T-cell (primary cell): Measurements from ENCODE around the gene GPR78. TPM values are rescaled to one million over a fixed set of nuclear protein-coding genes. Genes with fewer than 3 reads are reported as not detected.

Source experiments
- ATAC-seq, 4 experiments: fragments of 200-7000 bp in 3 of 4; fragments of 150-1000 bp in 1 of 4; cut with Tn5 transposase; replicated peaks in 1 of 4; 1 replicate in 3 of 4; 2 replicates in 1 of 4; pipeline ENCODE4 v1.10.0; 2021; ENCODE audit warnings: moderate library complexity in 3 of 4, mild to moderate bottlenecking in 2 of 4, moderate number of reproducible peaks in 1 of 4
- CTCF ChIA-PET, 2 donors: fragments of 300-600 bp; sonication (Branson Sonifier 250); formaldehyde crosslinking; loops; one replicate each; lab custom pipeline; 2022; ENCODE audit warnings: antibody characterized with exemption in 2 of 2; lab: Charles Lee
- POLR2A ChIA-PET, 2 donors: fragments of 300-600 bp; sonication (Branson Sonifier 250); formaldehyde crosslinking; loops; one replicate each; lab custom pipeline; 2022; ENCODE audit warnings: antibody characterized with exemption in 2 of 2; lab: Charles Lee
- DNase-seq, 35 experiments: peaks; one replicate each; pipeline versions ENCODE4 v3.0.0 to v3.0.0-alpha.2; 2013 to 2023
- H3K27ac ChIP-seq: one replicate; pipeline ENCODE4 v1.5.1; 2013; ENCODE audit warnings: low read length
- H3K27me3 ChIP-seq, 2 experiments: replicated peaks in 1 of 2; 1 replicate in 1 of 2; 2 replicates in 1 of 2; pipeline versions ENCODE4 v1.6.1 to v1.7.0; 2013; ENCODE audit warnings: low read length in 1 of 2, mixed read lengths in 1 of 2; ENCODE audit not compliant: control insufficient read depth in 2 of 2, insufficient read depth in 2 of 2; ENCODE audit errors: extremely low read depth in 1 of 2
- H3K36me3 ChIP-seq, 2 donors: 1 replicate in 1 of 2; 2 replicates in 1 of 2; pipeline versions ENCODE4 v1.6.1 to v1.7.0; 2013; ENCODE audit warnings: low read length in 1 of 2; ENCODE audit not compliant: control insufficient read depth in 2 of 2, insufficient read depth in 1 of 2; ENCODE audit errors: extremely low read depth in 1 of 2
- H3K4me1 ChIP-seq, 2 experiments: 1 replicate in 1 of 2; 2 replicates in 1 of 2; pipeline versions ENCODE4 v1.6.1 to v1.7.0; 2013; ENCODE audit warnings: low read length in 2 of 2, mixed read lengths in 1 of 2; ENCODE audit not compliant: insufficient read depth in 2 of 2, control insufficient read depth in 1 of 2; ENCODE audit errors: extremely low read depth in 1 of 2
- H3K4me3 ChIP-seq, 2 donors: 1 replicate in 1 of 2; 2 replicates in 1 of 2; pipeline versions ENCODE4 v1.5.1 to v1.7.0; 2013; ENCODE audit warnings: mild to moderate bottlenecking in 2 of 2, low read length in 1 of 2, moderate library complexity in 1 of 2; ENCODE audit not compliant: control insufficient read depth in 1 of 2; ENCODE audit errors: extremely low read depth in 1 of 2
- H3K9me3 ChIP-seq: 2 replicates; pipeline ENCODE4 v1.7.0; 2013
- H3K27ac Mint-ChIP-seq, 2 donors: one replicate each; pipeline ENCODE4 v1.8.0; 2020 to 2021; ENCODE audit warnings: mild to moderate bottlenecking in 2 of 2, mixed read lengths in 2 of 2
- H3K27me3 Mint-ChIP-seq, 2 donors: one replicate each; pipeline ENCODE4 v1.8.0; 2021 to 2022; ENCODE audit warnings: mixed read lengths in 2 of 2
- H3K36me3 Mint-ChIP-seq: one replicate; pipeline ENCODE4 v1.8.0; 2021; ENCODE audit warnings: mixed read lengths
- H3K4me1 Mint-ChIP-seq, 3 donors: one replicate each; pipeline ENCODE4 v1.8.0; 2020 to 2022; ENCODE audit warnings: mixed read lengths in 3 of 3, mild to moderate bottlenecking in 1 of 3
- H3K4me3 Mint-ChIP-seq, 3 donors: one replicate each; pipeline ENCODE4 v1.8.0; 2020 to 2022; ENCODE audit warnings: mild to moderate bottlenecking in 3 of 3, mixed read lengths in 3 of 3, moderate library complexity in 3 of 3
- H3K9me3 Mint-ChIP-seq, 3 donors: one replicate each; pipeline ENCODE4 v1.8.0; 2020 to 2022; ENCODE audit warnings: mixed read lengths in 3 of 3
- WGBS: methylation state at CpG from one replicate; pipeline ENCODE4 v1.1.5; 2013; ENCODE audit warnings: missing lambda C conversion rate; ENCODE audit not compliant: insufficient coverage; 5-methylcytosine and 5-hydroxymethylcytosine counted together
- total RNA-seq, 35 experiments: library from RNA in 6 of 35; stranded (reverse) in 6 of 35; fragments of 120-200 nt in 1 of 35; gene quantifications; one replicate each; pipeline versions ENCODE4 v1.2.1 to v1.2.4 and lab custom pipeline; 2013 to 2026

Gene GPR78
- total RNA-seq, 5 donors from 2014 or later (not counting 1 experiment from before 2014, with no cell fraction given), result not detected

- no peak for ATAC-seq
- ChIA-PET POLR2A (no interaction called here), CTCF (no interaction called here)
- no peak overlapping the region for H3K4me3 ChIP-seq
- H3K4me1 ChIP-seq, result no peaks in the 10 kb centered on the region
- no peak overlapping the region for H3K27ac ChIP-seq
- H3K27me3 ChIP-seq, result peaks cover 0 to 26% of the 10 kb centered on the region in 2 experiments
- no peaks in the 10 kb centered on the region for H3K9me3 Mint-ChIP-seq
- no peak for DNase-seq
- H3K27ac Mint-ChIP-seq, result no peak overlapping the region
- WGBS, result 86% methylated on average over 13 of the region's 13 CpGs
- peaks cover 4 to 12% of the 10 kb centered on the region in 2 donors for H3K27me3 Mint-ChIP-seq
- no peaks in the 10 kb centered on the region for H3K4me1 Mint-ChIP-seq
- no peaks in the 10 kb centered on the region for H3K36me3 Mint-ChIP-seq
- no peak overlapping the region for H3K4me3 Mint-ChIP-seq
- no peaks in the 10 kb centered on the region for H3K36me3 ChIP-seq
- no peaks in the 10 kb centered on the region for H3K9me3 ChIP-seq
Measured at GRCh38 chr4:8600266-8600665, 20.1 kb downstream of the GPR78 start.

DNA sequence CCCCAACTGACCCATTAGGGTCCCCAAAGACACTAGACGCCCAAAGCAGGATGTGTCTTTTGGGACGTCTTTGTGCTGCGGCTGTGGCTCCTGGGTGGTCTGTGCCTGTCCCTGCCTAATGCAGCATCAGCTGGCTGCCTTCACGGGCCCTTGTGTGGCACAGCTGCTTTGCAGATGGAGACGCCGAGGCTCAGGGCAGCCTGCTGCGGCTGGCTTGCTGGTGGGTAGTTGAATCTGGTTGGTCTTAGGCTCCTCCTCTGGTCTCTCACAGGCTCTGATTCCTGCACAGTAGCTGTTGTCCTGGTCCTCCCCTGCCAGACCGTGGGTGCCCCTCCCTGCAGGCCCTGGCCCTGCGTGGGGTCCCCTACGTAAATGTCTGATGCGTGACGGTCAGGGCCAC is 20.5 kb downstream of the GPR78 start:
- ChIA-PET POLR2A (no interaction called here), CTCF (no interaction called here)
- Histone ChIP-seq H3K4me1 (no peaks in the 10 kb centered on the region), H3K4me3 (no peak overlapping the region), H3K36me3 (no peaks in the 10 kb centered on the region), H3K27ac (no peak overlapping the region), H3K27me3 (peaks cover 0 to 23% of the 10 kb centered on the region in 2 experiments), H3K9me3 (no peaks in the 10 kb centered on the region)
- H3K4me1 Mint-ChIP-seq, result no peaks in the 10 kb centered on the region
- 92% methylated on average over 10 of the region's 12 CpGs for WGBS
- no peaks in the 10 kb centered on the region for H3K9me3 Mint-ChIP-seq
- DNase-seq (no peak), ATAC-seq (no peak)
- no peaks in the 10 kb centered on the region for H3K36me3 Mint-ChIP-seq
- no peak overlapping the region for H3K27ac Mint-ChIP-seq
- H3K27me3 Mint-ChIP-seq, result peaks cover under 1 to 9% of the 10 kb centered on the region in 2 donors
- H3K4me3 Mint-ChIP-seq, result no peak overlapping the region

DNA sequence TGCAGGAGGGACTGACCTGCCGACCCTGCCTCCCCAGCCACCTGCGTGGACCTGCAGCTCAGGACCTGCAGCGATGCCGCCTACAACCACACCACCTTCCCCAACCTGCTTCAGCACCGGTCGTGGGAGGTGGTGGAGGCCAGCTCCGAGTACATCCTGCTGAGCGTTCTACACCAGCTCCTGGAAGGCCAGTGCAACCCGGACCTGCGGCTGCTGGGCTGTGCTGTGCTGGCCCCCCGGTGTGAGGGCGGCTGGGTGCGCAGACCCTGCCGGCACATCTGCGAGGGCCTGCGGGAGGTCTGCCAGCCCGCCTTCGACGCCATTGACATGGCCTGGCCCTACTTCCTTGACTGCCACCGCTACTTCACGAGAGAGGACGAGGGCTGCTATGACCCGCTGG is 20.9 kb downstream of the GPR78 start:
- 92% methylated on average over 21 of the region's 23 CpGs for WGBS

GRCh38 chr4:8601556-8601955 is 21.4 kb downstream of the GPR78 start:
- Mint-ChIP-seq H3K27ac (no peak overlapping the region), H3K4me3 (no peak overlapping the region), H3K9me3 (no peaks in the 10 kb centered on the region), H3K4me1 (no peaks in the 10 kb centered on the region), H3K36me3 (no peaks in the 10 kb centered on the region), H3K27me3 (peaks cover 0 to 8% of the 10 kb centered on the region in 2 donors)
- H3K9me3 ChIP-seq, result no peaks in the 10 kb centered on the region
- H3K36me3 ChIP-seq, result no peaks in the 10 kb centered on the region
- H3K27ac ChIP-seq, result no peak overlapping the region
- POLR2A ChIA-PET, result no interaction called here
- CTCF ChIA-PET, result no interaction called here
- H3K4me3 ChIP-seq, result no peak overlapping the region
- 58% methylated on average over 5 of the region's 10 CpGs for WGBS
- ATAC-seq (peak in 1 of 4 experiments; percentile 17), DNase-seq (no peak)
- peaks cover 0 to 22% of the 10 kb centered on the region in 2 experiments for H3K27me3 ChIP-seq
- H3K4me1 ChIP-seq, result no peaks in the 10 kb centered on the region

More for the DNA sequence above, 20.9 kb downstream of the GPR78 start:
- no peaks in the 10 kb centered on the region for H3K4me1 ChIP-seq
- H3K27me3 ChIP-seq, result peaks cover 0 to 23% of the 10 kb centered on the region in 2 experiments
- ChIA-PET POLR2A (no interaction called here), CTCF (no interaction called here)
- H3K36me3 ChIP-seq, result no peaks in the 10 kb centered on the region
- ATAC-seq (no peak), DNase-seq (no peak)
- Mint-ChIP-seq H3K36me3 (no peaks in the 10 kb centered on the region), H3K27ac (no peak overlapping the region), H3K9me3 (no peaks in the 10 kb centered on the region), H3K4me1 (no peaks in the 10 kb centered on the region), H3K4me3 (no peak overlapping the region), H3K27me3 (peaks cover 0 to 8% of the 10 kb centered on the region in 2 donors)
- H3K4me3 ChIP-seq, result no peak overlapping the region
- no peak overlapping the region for H3K27ac ChIP-seq
- H3K9me3 ChIP-seq, result no peaks in the 10 kb centered on the region

GRCh38 chr4:8602686-8603430 is 22.7 kb downstream of the GPR78 start:
- Mint-ChIP-seq H3K27ac (no peak overlapping the region), H3K9me3 (no peaks in the 10 kb centered on the region), H3K4me3 (no peak overlapping the region), H3K4me1 (no peaks in the 10 kb centered on the region), H3K27me3 (peaks cover 0 to 8% of the 10 kb centered on the region in 2 donors), H3K36me3 (no peaks in the 10 kb centered on the region)
- no peak overlapping the region for H3K4me3 ChIP-seq
- DNase-seq (no peak), ATAC-seq (no peak)
- no peaks in the 10 kb centered on the region for H3K36me3 ChIP-seq
- 52% methylated on average over 6 of the region's 19 CpGs for WGBS
- peaks cover 0 to 31% of the 10 kb centered on the region in 2 experiments for H3K27me3 ChIP-seq
- H3K4me1 ChIP-seq, result peaks cover 0 to 6% of the 10 kb centered on the region in 2 experiments
- ChIA-PET POLR2A (no interaction called here), CTCF (no interaction called here)
- H3K9me3 ChIP-seq, result no peaks in the 10 kb centered on the region
- no peak overlapping the region for H3K27ac ChIP-seq

GRCh38 chr4:8603931-8604330 is 23.7 kb downstream of the GPR78 start:
- Mint-ChIP-seq H3K9me3 (no peaks in the 10 kb centered on the region), H3K27ac (no peak overlapping the region), H3K4me1 (no peaks in the 10 kb centered on the region), H3K36me3 (no peaks in the 10 kb centered on the region), H3K4me3 (no peak overlapping the region), H3K27me3 (peaks cover 1 to 8% of the 10 kb centered on the region in 2 donors)
- no peak for DNase-seq
- ATAC-seq, result no peak
- WGBS, result 89% methylated on average over 15 of the region's 22 CpGs
- ChIA-PET POLR2A (no interaction called here), CTCF (no interaction called here)
- Histone ChIP-seq H3K9me3 (no peaks in the 10 kb centered on the region), H3K4me1 (peaks cover 0 to 6% of the 10 kb centered on the region in 2 experiments), H3K36me3 (no peaks in the 10 kb centered on the region), H3K27ac (no peak overlapping the region), H3K27me3 (peaks cover 0 to 30% of the 10 kb centered on the region in 2 experiments), H3K4me3 (no peak overlapping the region)
